Dendritic cell treated with granulocyte-macrophage colony-stimulating factor and Interleukin-4, amounts not matched to agents 40 ng/mL and 50 ng/mL, for 4 days (primary cell): ENCODE data around the gene MAGED4.

Source experiments
- H3K27ac Mint-ChIP-seq: one replicate; pipeline ENCODE4 v1.8.0; 2022; ENCODE audit warnings: mild to moderate bottlenecking, mixed read lengths
- H3K27me3 Mint-ChIP-seq: one replicate; pipeline ENCODE4 v1.8.0; 2022; ENCODE audit warnings: mild to moderate bottlenecking, mixed read lengths
- H3K36me3 Mint-ChIP-seq: one replicate; pipeline ENCODE4 v1.8.0; 2022; ENCODE audit warnings: low read depth, mixed read lengths
- H3K4me1 Mint-ChIP-seq: one replicate; pipeline ENCODE4 v1.8.0; 2022; ENCODE audit warnings: low read depth, mixed read lengths
- H3K4me3 Mint-ChIP-seq: one replicate; pipeline ENCODE4 v1.8.0; 2022; ENCODE audit warnings: mild to moderate bottlenecking, moderate library complexity, mixed read lengths
- H3K9me3 Mint-ChIP-seq: one replicate; pipeline ENCODE4 v1.8.0; 2022; ENCODE audit warnings: mixed read lengths
- intact Hi-C: fragments of 100-400 bp; cut with micrococcal nuclease; formaldehyde crosslinking; loops from one replicate; pipeline ENCODE4 v1.15.0; 2022

Gene MAGED4

GRCh38 chrX:52220936-52221335 is 36.2 kb downstream of the MAGED4 start:
- no peaks in the 10 kb centered on the region for H3K4me1 Mint-ChIP-seq
- no peaks in the 10 kb centered on the region for H3K27me3 Mint-ChIP-seq
- intact Hi-C loops: no loop called here
- peaks cover 9% of the 10 kb centered on the region for H3K9me3 Mint-ChIP-seq
- H3K27ac Mint-ChIP-seq: no peak overlapping the region
- no peak overlapping the region for H3K4me3 Mint-ChIP-seq
- H3K36me3 Mint-ChIP-seq: no peaks in the 10 kb centered on the region
